ENCODE data around the gene AGAP1. TPM values are rescaled to one million over a fixed set of nuclear protein-coding genes. Genes with fewer than 3 reads are reported as not detected.

Gene AGAP1
- total RNA-seq, 1 donor from 2014 or later, result 33.4 TPM

DNA sequence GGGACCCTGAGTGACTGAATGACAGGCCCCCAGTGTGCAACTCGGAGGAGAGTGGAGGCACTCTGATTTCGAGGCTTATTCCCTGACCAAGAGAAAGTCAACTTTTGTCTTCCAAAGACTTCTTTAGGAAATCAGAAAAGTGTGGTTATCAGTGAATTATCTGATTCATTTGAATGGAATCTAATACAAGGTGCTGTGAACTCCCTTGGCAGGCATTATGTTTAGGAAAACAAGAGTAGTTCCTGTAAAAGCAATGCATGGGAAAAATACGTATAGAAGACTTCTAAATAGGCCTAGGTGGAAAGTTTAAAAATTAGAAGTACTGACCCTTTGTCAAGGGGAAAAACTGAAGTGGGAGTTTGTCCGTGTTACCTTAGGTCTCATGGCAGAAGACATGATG, 404.9 kb downstream of the AGAP1 start:
- DNase-seq, result no peak
- Histone ChIP-seq H3K4me3 (no peak overlapping the region), H3K9me3 (no peaks in the 10 kb centered on the region), H3K27me3 (no peaks in the 10 kb centered on the region), H3K36me3 (no peaks in the 10 kb centered on the region), H3K27ac (no peak overlapping the region), H3K4me1 (no peaks in the 10 kb centered on the region)
- intact Hi-C loops (cut with DNase I), result no loop called here
- ATAC-seq, result no peak
- TF ChIP-seq CTCF (IDR thresholded peaks at IDR 0.05), result no peak

- no peak for DNase-seq
- Histone ChIP-seq H3K9me3 (no peaks in the 10 kb centered on the region), H3K27me3 (no peaks in the 10 kb centered on the region), H3K36me3 (no peaks in the 10 kb centered on the region), H3K4me1 (no peaks in the 10 kb centered on the region), H3K27ac (no peak overlapping the region), H3K4me3 (no peak overlapping the region)
- no peak for TF ChIP-seq CTCF (IDR thresholded peaks at IDR 0.05)
- no peak for ATAC-seq
- intact Hi-C loops (cut with DNase I), result no loop called here
These were observed 406.8 kb downstream of the AGAP1 start for GRCh38 chr2:235900631-235901030.

GRCh38 chr2:235901243-235901642, 407.4 kb downstream of the AGAP1 start:
- Histone ChIP-seq H3K4me1 (no peaks in the 10 kb centered on the region), H3K27me3 (no peaks in the 10 kb centered on the region), H3K4me3 (no peak overlapping the region), H3K36me3 (no peaks in the 10 kb centered on the region), H3K27ac (no peak overlapping the region), H3K9me3 (no peaks in the 10 kb centered on the region)
- no peak for TF ChIP-seq CTCF (IDR thresholded peaks at IDR 0.05)
- ATAC-seq (no peak), DNase-seq (no peak)
- intact Hi-C loops (cut with DNase I), result no loop called here

- Histone ChIP-seq H3K4me1 (no peaks in the 10 kb centered on the region), H3K27me3 (no peaks in the 10 kb centered on the region), H3K27ac (no peak overlapping the region), H3K9me3 (no peaks in the 10 kb centered on the region), H3K4me3 (no peak overlapping the region), H3K36me3 (no peaks in the 10 kb centered on the region)
- no peak for TF ChIP-seq CTCF (IDR thresholded peaks at IDR 0.05)
- ATAC-seq, result no peak
- intact Hi-C loops (cut with DNase I), result no loop called here
- no peak for DNase-seq
These were observed 410.1 kb downstream of the AGAP1 start for GRCh38 chr2:235903782-235904584.

DNA sequence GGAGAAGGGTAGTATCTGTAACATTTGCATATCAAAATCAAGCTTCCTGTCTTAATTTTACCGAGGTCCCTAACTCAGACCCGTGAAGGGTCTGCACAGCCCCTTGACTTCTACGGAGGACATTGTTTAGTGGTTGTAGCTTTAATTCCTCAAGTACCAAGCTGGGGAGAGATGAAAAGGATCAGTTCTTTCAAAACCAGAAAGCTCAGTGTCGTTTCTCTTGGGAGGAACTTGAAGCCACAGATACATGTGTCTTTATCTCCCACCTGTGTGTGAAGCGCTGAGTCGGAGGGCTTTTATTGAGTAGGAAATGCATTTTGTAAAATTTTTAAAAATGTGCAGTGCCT, 410.7 kb downstream of the AGAP1 start:
- DNase-seq (no peak), ATAC-seq (no peak)
- Histone ChIP-seq H3K27me3 (no peaks in the 10 kb centered on the region), H3K4me3 (no peak overlapping the region), H3K9me3 (no peaks in the 10 kb centered on the region), H3K4me1 (no peaks in the 10 kb centered on the region), H3K27ac (no peak overlapping the region), H3K36me3 (no peaks in the 10 kb centered on the region)
- TF ChIP-seq CTCF (IDR thresholded peaks at IDR 0.05), result no peak
- intact Hi-C loops (cut with DNase I), result no loop called here

DNA sequence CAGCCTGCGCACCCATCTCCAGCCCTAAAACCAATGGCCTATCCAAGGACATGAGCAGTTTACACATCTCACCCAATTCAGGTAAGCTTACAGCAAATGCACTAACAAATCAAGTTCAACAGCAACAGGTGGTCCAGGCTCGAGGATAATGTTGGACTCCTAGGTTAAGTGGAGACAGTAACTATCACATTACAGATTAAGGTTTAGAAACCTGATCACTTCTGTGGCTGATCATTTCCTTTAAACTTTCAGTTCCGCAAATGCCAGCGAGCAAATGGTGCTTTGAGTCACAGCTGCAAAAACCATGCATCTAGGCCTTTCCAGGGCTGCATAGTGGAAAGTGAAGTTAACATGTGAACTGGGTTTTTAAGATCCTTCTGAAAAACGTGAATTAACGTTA, 415.0 kb downstream of the AGAP1 start:
- intact Hi-C loops (cut with DNase I), result no loop called here
- no peaks in the 10 kb centered on the region for H3K9me3 ChIP-seq
- H3K27me3 ChIP-seq, result no peaks in the 10 kb centered on the region
- H3K4me3 ChIP-seq, result no peak overlapping the region
- no peak overlapping the region for H3K27ac ChIP-seq
- no peaks in the 10 kb centered on the region for H3K36me3 ChIP-seq
- TF ChIP-seq CTCF (IDR thresholded peaks at IDR 0.05), result no peak
- H3K4me1 ChIP-seq, result no peaks in the 10 kb centered on the region
- no peak for ATAC-seq
- DNase-seq, result no peak
